ENCODE data around the gene SOX10.

The SOX10 gene

DNA sequence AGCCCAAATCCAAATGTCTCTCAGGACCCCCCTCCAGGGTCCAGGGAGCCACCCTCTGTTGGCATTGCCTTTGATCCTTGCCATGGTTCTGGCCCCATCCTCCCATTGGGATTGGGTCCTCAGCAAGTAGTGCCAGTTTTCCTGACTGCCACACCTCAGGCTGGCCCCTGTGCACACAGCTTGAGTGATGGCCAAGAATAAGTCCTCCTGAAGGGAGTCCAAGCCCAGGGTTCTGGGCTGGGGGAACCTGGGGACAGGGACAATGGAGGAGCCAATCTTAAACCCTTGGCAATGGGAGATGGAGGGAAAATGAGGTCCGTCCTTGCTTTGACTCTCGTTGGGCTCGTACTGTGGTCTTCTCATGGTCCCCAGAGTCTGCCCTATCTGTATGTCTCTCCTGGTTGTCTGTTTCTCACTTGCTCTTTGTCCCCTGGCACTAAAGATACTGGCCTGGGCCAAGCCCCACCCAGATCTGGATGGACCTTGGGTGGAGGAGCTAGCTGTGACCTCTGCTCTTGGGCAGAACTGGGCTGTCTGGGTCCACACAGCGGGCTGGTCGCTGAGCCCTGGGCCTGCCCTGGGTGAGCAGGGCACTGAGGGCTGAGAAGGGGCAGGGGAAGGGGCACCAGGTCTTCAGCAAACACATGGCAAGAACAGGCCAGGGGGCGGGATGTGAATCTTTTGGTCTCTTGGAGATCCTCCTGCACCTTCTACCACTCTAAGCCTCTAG, 2.9 kb downstream of the SOX10 start:
- no peak for TF ChIP-seq SIN3A (IDR thresholded peaks at IDR 0.05; ENCODE audit: borderline replicate concordance, insufficient read depth, low read length)
- no peak for TF ChIP-seq POLR2AphosphoS5 (IDR thresholded peaks at IDR 0.05; ENCODE audit: low read depth, low read length)
- no peak for TF ChIP-seq FOXP2 (optimal IDR thresholded peaks at IDR 0.05; ENCODE audit: borderline replicate concordance, extremely low read depth, extremely low read length, insufficient read depth)
- TF ChIP-seq TAF1 (IDR thresholded peaks at IDR 0.05; ENCODE audit: borderline replicate concordance, insufficient read depth, low read length), result no peak
- TF ChIP-seq, protein P1, sequence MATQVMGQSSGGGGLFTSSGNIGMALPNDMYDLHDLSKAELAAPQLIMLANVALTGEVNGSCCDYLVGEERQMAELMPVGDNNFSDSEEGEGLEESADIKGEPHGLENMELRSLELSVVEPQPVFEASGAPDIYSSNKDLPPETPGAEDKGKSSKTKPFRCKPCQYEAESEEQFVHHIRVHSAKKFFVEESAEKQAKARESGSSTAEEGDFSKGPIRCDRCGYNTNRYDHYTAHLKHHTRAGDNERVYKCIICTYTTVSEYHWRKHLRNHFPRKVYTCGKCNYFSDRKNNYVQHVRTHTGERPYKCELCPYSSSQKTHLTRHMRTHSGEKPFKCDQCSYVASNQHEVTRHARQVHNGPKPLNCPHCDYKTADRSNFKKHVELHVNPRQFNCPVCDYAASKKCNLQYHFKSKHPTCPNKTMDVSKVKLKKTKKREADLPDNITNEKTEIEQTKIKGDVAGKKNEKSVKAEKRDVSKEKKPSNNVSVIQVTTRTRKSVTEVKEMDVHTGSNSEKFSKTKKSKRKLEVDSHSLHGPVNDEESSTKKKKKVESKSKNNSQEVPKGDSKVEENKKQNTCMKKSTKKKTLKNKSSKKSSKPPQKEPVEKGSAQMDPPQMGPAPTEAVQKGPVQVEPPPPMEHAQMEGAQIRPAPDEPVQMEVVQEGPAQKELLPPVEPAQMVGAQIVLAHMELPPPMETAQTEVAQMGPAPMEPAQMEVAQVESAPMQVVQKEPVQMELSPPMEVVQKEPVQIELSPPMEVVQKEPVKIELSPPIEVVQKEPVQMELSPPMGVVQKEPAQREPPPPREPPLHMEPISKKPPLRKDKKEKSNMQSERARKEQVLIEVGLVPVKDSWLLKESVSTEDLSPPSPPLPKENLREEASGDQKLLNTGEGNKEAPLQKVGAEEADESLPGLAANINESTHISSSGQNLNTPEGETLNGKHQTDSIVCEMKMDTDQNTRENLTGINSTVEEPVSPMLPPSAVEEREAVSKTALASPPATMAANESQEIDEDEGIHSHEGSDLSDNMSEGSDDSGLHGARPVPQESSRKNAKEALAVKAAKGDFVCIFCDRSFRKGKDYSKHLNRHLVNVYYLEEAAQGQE (IDR thresholded peaks at IDR 0.05; ENCODE audit: insufficient read depth in 1 of 2, low read depth in 2 of 2, low read length in 2 of 2), result no peak

DNA sequence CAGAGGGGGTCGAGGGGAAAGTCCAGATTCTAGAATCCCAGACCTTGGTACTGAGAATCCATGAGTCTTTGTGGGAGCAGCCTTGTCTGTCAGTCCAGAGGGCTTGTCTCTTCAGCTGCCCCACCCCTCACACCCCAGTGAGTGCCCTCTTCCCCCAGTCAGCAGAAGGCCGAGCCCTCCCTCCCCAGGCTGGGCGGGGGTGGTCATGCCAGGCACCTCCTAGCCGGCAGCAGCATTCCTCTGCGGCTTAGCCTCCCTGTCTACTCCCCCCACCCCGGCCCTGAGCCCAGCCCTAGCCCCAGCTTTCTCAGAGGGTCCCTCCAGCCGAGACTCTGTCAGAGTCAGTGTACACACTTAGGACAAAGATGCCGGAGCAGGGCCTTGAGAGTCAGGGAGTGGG, 4.6 kb downstream of the SOX10 start:
- no peak for TF ChIP-seq FOXP2 (optimal IDR thresholded peaks at IDR 0.05; ENCODE audit: borderline replicate concordance, extremely low read depth, extremely low read length, insufficient read depth)
- no peak for TF ChIP-seq SIN3A (IDR thresholded peaks at IDR 0.05; ENCODE audit: borderline replicate concordance, insufficient read depth, low read length)
- no peak for TF ChIP-seq POLR2AphosphoS5 (IDR thresholded peaks at IDR 0.05; ENCODE audit: low read depth, low read length)
- no peak for TF ChIP-seq TAF1 (IDR thresholded peaks at IDR 0.05; ENCODE audit: borderline replicate concordance, insufficient read depth, low read length)
- TF ChIP-seq, protein P1 (IDR thresholded peaks at IDR 0.05; ENCODE audit: insufficient read depth in 1 of 2, low read depth in 2 of 2, low read length in 2 of 2), result no peak

DNA sequence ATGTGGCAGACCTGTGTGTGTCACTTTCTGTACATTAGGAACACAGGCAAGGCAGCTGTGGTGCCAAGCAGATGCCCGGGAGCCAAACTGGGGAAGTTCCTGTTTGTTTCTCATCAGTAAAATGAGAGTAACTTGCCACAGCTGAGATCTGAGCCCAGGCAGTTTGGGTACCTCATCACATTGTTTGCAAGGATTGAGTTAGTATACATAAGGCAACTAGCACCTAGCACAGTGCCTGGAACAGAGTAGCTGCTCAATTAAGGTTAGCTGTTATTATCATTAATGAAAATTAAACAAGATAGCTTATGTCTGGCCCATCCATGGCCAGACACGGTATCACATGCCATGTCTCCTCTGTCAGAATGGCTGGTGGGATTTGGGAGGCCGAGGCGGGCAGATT, 7.8 kb downstream of the SOX10 start:
- TF ChIP-seq FOXP2 (optimal IDR thresholded peaks at IDR 0.05; ENCODE audit: borderline replicate concordance, extremely low read depth, extremely low read length, insufficient read depth), result no peak
- no peak for TF ChIP-seq POLR2AphosphoS5 (IDR thresholded peaks at IDR 0.05; ENCODE audit: low read depth, low read length)
- no peak for TF ChIP-seq SIN3A (IDR thresholded peaks at IDR 0.05; ENCODE audit: borderline replicate concordance, insufficient read depth, low read length)
- no peak for TF ChIP-seq TAF1 (IDR thresholded peaks at IDR 0.05; ENCODE audit: borderline replicate concordance, insufficient read depth, low read length)
- TF ChIP-seq, protein P1 (IDR thresholded peaks at IDR 0.05; ENCODE audit: insufficient read depth in 1 of 2, low read depth in 2 of 2, low read length in 2 of 2), result no peak

DNA sequence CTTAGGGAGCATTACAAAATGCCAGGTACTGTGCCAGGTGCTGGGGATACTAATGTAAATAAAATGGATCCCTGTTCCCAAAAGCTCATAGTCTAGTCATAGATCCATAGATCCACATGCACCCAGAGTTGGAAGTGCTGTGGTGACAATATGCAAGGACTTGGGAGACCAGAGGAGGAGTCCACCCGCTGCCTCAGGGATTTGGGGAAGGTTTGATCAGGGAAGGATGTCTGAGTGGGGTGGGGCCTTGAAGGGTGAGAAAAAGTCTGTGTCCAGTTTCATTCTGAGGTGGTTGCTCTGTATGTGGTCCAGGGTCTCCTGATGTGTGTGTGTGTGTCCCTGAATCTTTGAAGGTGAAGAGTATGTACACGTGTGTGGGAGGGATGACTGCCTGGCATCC, 9.2 kb downstream of the SOX10 start:
- TF ChIP-seq, protein P1 (IDR thresholded peaks at IDR 0.05; ENCODE audit: insufficient read depth in 1 of 2, low read depth in 2 of 2, low read length in 2 of 2), result no peak
